ENCODE measurements around the gene KRT39. TPM values are rescaled to one million over a fixed set of nuclear protein-coding genes. Genes with fewer than 3 reads are reported as not detected.

KRT39 gene
- total RNA-seq, 1 donor from 2014 or later, result not detected

- Mint-ChIP-seq H3K9me3 (no peaks in the 10 kb centered on the region), H3K4me1 (no peaks in the 10 kb centered on the region), H3K4me3 (no peak overlapping the region), H3K27ac (no peak overlapping the region), H3K27me3 (peaks cover 29% of the 10 kb centered on the region), H3K36me3 (ENCODE audit: low read depth) (no peaks in the 10 kb centered on the region)
- no peak for TF ChIP-seq CTCF (IDR thresholded peaks at IDR 0.05)
- ATAC-seq (ENCODE audit: low read depth) (no peak), DNase-seq (no peak)
- POLR2A ChIA-PET, result no interaction called here
- intact Hi-C loops (cut with micrococcal nuclease), result no loop called here
- CTCF ChIA-PET, result no interaction called here
These were observed 14.1 kb downstream of the KRT39 start for GRCh38 chr17:40952661-40953060.

GRCh38 chr17:40952154-40952553 lies 14.6 kb downstream of the KRT39 start:
- DNase-seq (no peak), ATAC-seq (ENCODE audit: low read depth) (no peak)
- no peaks in the 10 kb centered on the region for H3K9me3 Mint-ChIP-seq
- H3K27ac Mint-ChIP-seq, result no peak overlapping the region
- H3K4me1 Mint-ChIP-seq, result no peaks in the 10 kb centered on the region
- CTCF ChIA-PET, result no interaction called here
- H3K36me3 Mint-ChIP-seq (ENCODE audit: low read depth), result no peaks in the 10 kb centered on the region
- intact Hi-C loops (cut with micrococcal nuclease), result no loop called here
- TF ChIP-seq CTCF (IDR thresholded peaks at IDR 0.05), result no peak
- H3K4me3 Mint-ChIP-seq, result no peak overlapping the region
- POLR2A ChIA-PET, result no interaction called here
- H3K27me3 Mint-ChIP-seq, result peaks cover 32% of the 10 kb centered on the region

GRCh38 chr17:40951011-40951622 lies 15.6 kb downstream of the KRT39 start:
- H3K27ac Mint-ChIP-seq, result no peak overlapping the region
- ChIA-PET CTCF (no interaction called here), POLR2A (interaction anchor here (0.6 kb wide), 1 partner anchor 10 kb away, joined by 4 read pairs; no protein-coding TSS in a partner anchor)
- DNase-seq (no peak), ATAC-seq (ENCODE audit: low read depth) (no peak)
- H3K4me1 Mint-ChIP-seq, result no peaks in the 10 kb centered on the region
- intact Hi-C loops (cut with micrococcal nuclease), result no loop called here
- no peak overlapping the region for H3K4me3 Mint-ChIP-seq
- H3K27me3 Mint-ChIP-seq, result peaks cover 38% of the 10 kb centered on the region
- TF ChIP-seq CTCF (IDR thresholded peaks at IDR 0.05), result no peak
- H3K9me3 Mint-ChIP-seq, result no peaks in the 10 kb centered on the region
- H3K36me3 Mint-ChIP-seq (ENCODE audit: low read depth), result no peaks in the 10 kb centered on the region

- Mint-ChIP-seq H3K4me3 (no peak overlapping the region), H3K9me3 (no peaks in the 10 kb centered on the region)
- POLR2A ChIA-PET, result no interaction called here
These were observed 16.6 kb downstream of the KRT39 start for GRCh38 chr17:40950176-40950575.

GRCh38 chr17:40949418-40949817 lies 17.3 kb downstream of the KRT39 start:
- ChIA-PET CTCF (no interaction called here), POLR2A (no interaction called here)
- Mint-ChIP-seq H3K27me3 (peaks cover 48% of the 10 kb centered on the region), H3K9me3 (no peaks in the 10 kb centered on the region), H3K36me3 (ENCODE audit: low read depth) (no peaks in the 10 kb centered on the region), H3K4me1 (no peaks in the 10 kb centered on the region), H3K4me3 (no peak overlapping the region), H3K27ac (no peak overlapping the region)
- no peak for TF ChIP-seq CTCF (IDR thresholded peaks at IDR 0.05)
- ATAC-seq (ENCODE audit: low read depth) (no peak), DNase-seq (no peak)
- intact Hi-C loops (cut with micrococcal nuclease), result no loop called here

More at GRCh38 chr17:40950176-40950575, 16.6 kb downstream of the KRT39 start:
- TF ChIP-seq CTCF (IDR thresholded peaks at IDR 0.05), result no peak
- DNase-seq, result no peak
- no peaks in the 10 kb centered on the region for H3K36me3 Mint-ChIP-seq (ENCODE audit: low read depth)
- H3K27me3 Mint-ChIP-seq, result peaks cover 45% of the 10 kb centered on the region
- ATAC-seq (ENCODE audit: low read depth), result no peak
- no peaks in the 10 kb centered on the region for H3K4me1 Mint-ChIP-seq
- CTCF ChIA-PET, result no interaction called here
- H3K27ac Mint-ChIP-seq, result no peak overlapping the region
- intact Hi-C loops (cut with micrococcal nuclease), result no loop called here
